K562 (cell line): Measurements from ENCODE around the gene COMTD1. TPM values are rescaled to one million over a fixed set of nuclear protein-coding genes. Genes with fewer than 3 reads are reported as not detected.
A peak's percentile ranks its signal among the peaks of the same experiment; 100 is the strongest.

Experiments used
- E2F8 ChIP-seq: fragments of 450-650 bp; IDR thresholded peaks from 2 replicates; pipeline ENCODE4 v1.7.1; 2018; ENCODE audit warnings: mild to moderate bottlenecking, low read depth; ENCODE audit not compliant: partially characterized antibody
- ELK3 ChIP-seq: fragments of 450-650 bp; formaldehyde crosslinking; IDR thresholded peaks from 2 replicates; pipeline ENCODE4 v1.4.0; 2020; ENCODE audit warnings: mild to moderate bottlenecking
- FOXO4 ChIP-seq: fragments of 450-650 bp; formaldehyde crosslinking; IDR thresholded peaks from 2 replicates; pipeline ENCODE4 v1.4.0; 2020; ENCODE audit warnings: mild to moderate bottlenecking, moderate library complexity
- GABPB1 ChIP-seq: sonication (generic); formaldehyde crosslinking; IDR thresholded peaks from 2 replicates; pipeline ENCODE4 v1.8.0; 2022; ENCODE audit warnings: mild to moderate bottlenecking, missing genetic modification reagents
- GMEB1 ChIP-seq: fragments of 250-450 bp; sonication (Bioruptor Pico); IDR thresholded peaks from 2 replicates; pipeline ENCODE4 v1.4.0; 2020; ENCODE audit warnings: mild to moderate bottlenecking
- GTF3C2 ChIP-seq: IDR thresholded peaks from 3 replicates; pipeline ENCODE4 v1.6.1; 2011; ENCODE audit warnings: borderline replicate concordance, mild to moderate bottlenecking, moderate library complexity; ENCODE audit not compliant: insufficient read length; ENCODE audit errors: extremely low read depth
- HDGF ChIP-seq: fragments of 450-650 bp; IDR thresholded peaks from 2 replicates; pipeline ENCODE4 v1.6.1; 2016
- MED1 ChIP-seq: sonication (generic); formaldehyde crosslinking; IDR thresholded peaks from 2 replicates; pipeline ENCODE4 v1.8.1; 2023; ENCODE audit warnings: missing genetic modification reagents, borderline replicate concordance
- NONO ChIP-seq, 2 experiments: fragments of 200-400 bp in 1 of 2; fragments of 450-650 bp in 1 of 2; formaldehyde crosslinking in 1 of 2; IDR thresholded peaks; 2 replicates each; pipeline ENCODE4 v1.6.1; 2017; ENCODE audit warnings: low read depth in 2 of 2, mild to moderate bottlenecking in 2 of 2, moderate library complexity in 2 of 2, low read length in 1 of 2
- NR2C1 ChIP-seq, 2 experiments: fragments of 450-650 bp; IDR thresholded peaks; 2 replicates each; pipeline ENCODE4 v1.6.1; 2017; ENCODE audit warnings: mild to moderate bottlenecking in 2 of 2, antibody characterized with exemption in 1 of 2, inconsistent platforms in 1 of 2, missing compliant biosample characterization in 1 of 2, missing genetic modification characterization in 1 of 2
- RNF219 ChIP-seq: fragments of 250-450 bp; sonication (Bioruptor Pico); IDR thresholded peaks from 2 replicates; pipeline ENCODE4 v1.5.0; 2022; ENCODE audit warnings: mild to moderate bottlenecking
- WHSC1 ChIP-seq: IDR thresholded peaks from one replicate; pipeline ENCODE4 v1.6.1; 2012; ENCODE audit warnings: low read length, control low read depth, inconsistent platforms
- ZEB2 ChIP-seq: fragments of 450-650 bp; IDR thresholded peaks from 2 replicates; pipeline ENCODE4 v1.6.1; 2016
- ZNF561 ChIP-seq: fragments of 450-650 bp; formaldehyde crosslinking; conservative IDR thresholded peaks from 2 replicates; pipeline ENCODE4 v1.4.0; 2020; ENCODE audit warnings: mild to moderate bottlenecking, moderate library complexity
- ZNF644 ChIP-seq: fragments of 200-800 bp; sonication (Bioruptor generic); IDR thresholded peaks from 2 replicates; pipeline ENCODE4 v1.6.1; 2016; ENCODE audit warnings: low read depth, missing genetic modification characterization, missing compliant biosample characterization
- ZZZ3 ChIP-seq: fragments of 450-650 bp; IDR thresholded peaks from 2 replicates; pipeline ENCODE4 v1.6.1; 2016; ENCODE audit warnings: antibody characterized with exemption, mild to moderate bottlenecking, moderate library complexity
- polyA plus RNA-seq, 8 experiments: library from polyadenylated mRNA; depleted of rRNA in 4 of 8; stranded (reverse) in 5 of 8; unstranded in 3 of 8; fragments of >200 nt; fragmentation: Nextera tagmentation in 2 of 8; fragmentation: Illumina TruSeq in 1 of 8; extraction: Ambion mirVana in 2 of 8; extraction: Trizol in 1 of 8; gene quantifications; 2 replicates each; pipeline versions ENCODE4 v1.2.1 to v1.2.3, GENCODE V29; 2011 to 2014; ENCODE audit warnings: inconsistent platforms in 1 of 8, missing spikeins in 1 of 8
- total RNA-seq, 7 experiments: library from RNA; depleted of rRNA in 6 of 7; stranded (reverse); fragments of >200 nt in 6 of 7; fragmentation: Illumina TruSeq in 2 of 7; extraction: Trizol in 2 of 7; gene quantifications; 2 replicates each; pipeline versions ENCODE4 v1.2.1 to v1.2.3, GENCODE V29; 2011 to 2021; ENCODE audit warnings: low replicate concordance in 1 of 7

The COMTD1 gene
- total and polyA plus RNA-seq, 9 of the 15 experiments (the other 6 are each of a cell fraction or from before 2014, with no cell fraction given) = 0.41 to 112 (median 13.7) TPM

- TF ChIP-seq GMEB1 (CRISPR knock-in tag) (peak; percentile 37; the same call in 1 of the 2 replicates), NR2C1 (IDR thresholded peaks at IDR 0.05) (no peak), NR2C1 (tag; IDR thresholded peaks at IDR 0.05) (no peak; the same call in 1 of the 2 replicates), HDGF (peak; percentile 89), MED1 (CRISPR knock-in tag) (no peak), ZZZ3 (no peak), WHSC1 (no peak), E2F8 (no peak), GTF3C2 (no peak), ZNF644 (tag) (peak; percentile 53; the same call in 1 of the 2 replicates), ELK3 (no peak), RNF219 (no peak), FOXO4 (no peak), NONO (IDR thresholded peaks at IDR 0.05; ENCODE audit: low read depth in 2 of 2, low read length in 1 of 2) (no peak), ZNF561 (CRISPR knock-in tag) (no peak), GABPB1 (no peak), ZEB2 (no peak; the same call in 1 of the 2 replicates)
Observed at GRCh38 chr10:75209921-75210281, 25.9 kb downstream of the COMTD1 start (continued).
